ENCODE measurements around the gene ZNF32.
"Not testable (repeated sequence)": the region's sequence is repeated elsewhere in the genome, so short reads cannot be mapped to it uniquely, and the experiment has no call there.

Gene ZNF32

DNA sequence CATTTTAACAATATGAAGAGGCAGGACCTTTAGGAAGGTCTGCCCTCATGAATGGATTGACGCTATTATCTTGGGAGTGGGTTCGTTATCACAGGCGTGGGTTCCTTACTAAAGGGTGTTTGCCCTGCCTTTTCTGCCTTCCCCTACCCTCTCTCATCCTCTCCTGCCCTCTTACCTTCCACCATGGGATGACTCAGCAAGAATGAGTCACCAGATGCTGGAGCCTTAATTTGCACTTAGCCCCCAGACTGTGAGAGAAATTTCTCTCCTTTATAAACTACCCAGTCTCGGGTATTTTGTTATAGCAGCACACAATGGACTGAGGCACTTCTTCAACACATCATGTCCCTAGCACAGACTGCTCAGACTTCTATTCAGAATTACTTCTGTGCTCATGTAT, 31.4 kb upstream of the ZNF32 start:
- DNase-seq, result no peak

DNA sequence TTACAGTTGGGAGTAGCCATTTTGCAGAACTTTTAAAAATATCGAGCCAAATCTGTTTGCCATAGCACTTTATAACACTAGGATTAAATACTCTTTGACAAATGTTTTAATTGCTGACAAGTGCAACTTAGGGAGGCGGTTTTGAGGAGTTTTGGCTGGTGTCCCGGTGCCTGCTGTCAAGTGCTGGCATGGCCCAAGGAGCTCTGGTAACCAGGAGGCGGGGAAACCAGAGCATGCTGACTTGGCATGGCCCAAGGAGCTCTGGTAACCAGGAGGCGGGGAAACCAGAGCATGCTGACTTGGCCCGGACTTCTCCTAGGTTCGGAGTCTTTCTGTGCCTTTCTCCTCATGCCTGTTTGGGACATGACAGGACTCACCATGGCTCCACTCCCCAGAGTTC, 30.8 kb upstream of the ZNF32 start:
- DNase-seq, result no peak

DNA sequence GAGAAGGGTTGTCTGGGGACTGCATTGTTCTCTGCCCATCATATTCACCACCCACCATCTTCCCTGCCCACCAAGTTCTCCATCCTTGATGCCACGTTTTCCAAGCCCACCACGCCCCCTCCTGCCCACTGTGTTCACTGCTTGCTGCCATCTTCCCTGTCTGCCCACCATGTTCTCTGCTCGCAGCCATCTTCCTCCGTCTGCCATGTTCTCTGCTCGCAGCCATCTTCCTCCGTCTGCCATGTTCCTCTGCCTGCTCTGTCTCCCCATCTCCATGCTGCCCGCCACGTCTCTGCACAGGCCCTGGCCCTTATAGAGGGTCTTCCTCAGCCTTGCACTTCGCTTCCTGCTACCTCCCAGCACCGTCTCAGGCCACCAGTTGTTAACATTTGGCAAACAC, 30.0 kb upstream of the ZNF32 start:
- no peak for DNase-seq

DNA sequence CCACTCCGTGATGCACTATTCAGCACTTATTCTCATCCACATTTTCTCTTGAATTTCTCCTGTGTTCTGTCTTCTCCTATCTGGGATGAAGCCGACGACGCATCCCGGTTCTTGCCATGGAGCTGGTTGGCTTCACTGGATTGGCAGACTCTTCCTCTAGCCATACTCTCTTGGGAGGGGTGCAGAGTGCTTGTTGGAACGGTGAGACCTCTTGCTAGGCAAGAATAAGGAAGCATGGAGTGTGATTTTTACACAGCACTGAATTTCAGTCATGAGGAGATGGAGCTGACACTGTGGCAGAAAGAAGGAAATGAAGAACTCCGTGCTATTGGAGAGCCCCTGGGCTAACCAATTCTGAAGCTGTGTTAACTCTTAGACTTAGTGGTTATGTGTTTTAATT, 28.2 kb upstream of the ZNF32 start:
- no peak for DNase-seq

DNA sequence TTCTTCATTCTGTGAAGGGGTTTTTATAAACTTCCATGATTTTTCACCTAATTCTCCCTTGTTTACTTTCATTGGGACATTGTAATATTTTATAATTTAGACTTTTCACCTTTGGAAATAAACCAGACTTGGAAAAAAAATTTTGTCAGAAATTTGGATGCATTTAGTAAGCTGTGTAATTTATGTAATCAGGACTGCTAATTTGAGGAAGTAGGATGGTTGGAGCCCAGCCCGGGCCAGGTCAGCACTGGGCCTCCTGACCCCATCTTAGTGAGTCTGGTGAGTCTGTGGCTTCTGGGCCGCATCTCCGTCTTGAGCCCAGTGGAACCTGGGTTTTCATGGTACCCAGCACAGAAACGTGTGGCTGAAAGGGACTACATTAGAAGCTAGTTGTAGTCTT, 27.6 kb upstream of the ZNF32 start:
- no peak for DNase-seq

DNA sequence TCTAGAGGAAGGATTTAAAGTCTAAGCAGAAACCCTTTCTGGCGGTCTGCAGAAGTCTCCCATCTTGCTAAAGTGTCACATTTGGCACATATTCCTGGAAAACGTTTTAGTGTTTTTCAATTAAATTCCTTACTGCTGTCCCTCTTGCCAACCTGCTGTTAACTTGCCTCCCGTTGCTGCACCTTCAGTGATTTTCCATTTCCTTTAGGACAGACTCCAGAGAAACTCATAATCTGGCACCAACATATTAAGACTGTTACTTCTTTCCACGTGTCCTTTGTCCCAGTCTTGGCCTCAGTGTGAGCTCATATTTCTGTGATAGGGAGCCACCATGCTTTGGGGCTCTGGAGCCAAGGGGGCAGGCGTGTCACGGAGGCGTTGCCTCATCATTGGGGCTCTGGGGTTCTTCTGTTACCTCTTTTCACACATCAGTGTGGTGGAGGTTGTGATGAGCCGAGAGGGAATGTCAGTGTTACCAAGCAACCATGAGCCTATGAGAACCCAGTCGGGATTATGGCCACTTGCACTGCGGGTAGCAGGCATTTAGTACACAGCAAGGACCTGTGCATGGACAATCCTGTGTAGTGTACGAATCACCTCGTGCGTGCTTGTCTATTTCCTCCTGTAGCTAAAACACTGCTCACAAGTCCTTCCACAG, 26.0 kb upstream of the ZNF32 start:
- DNase-seq, result no peak

DNA sequence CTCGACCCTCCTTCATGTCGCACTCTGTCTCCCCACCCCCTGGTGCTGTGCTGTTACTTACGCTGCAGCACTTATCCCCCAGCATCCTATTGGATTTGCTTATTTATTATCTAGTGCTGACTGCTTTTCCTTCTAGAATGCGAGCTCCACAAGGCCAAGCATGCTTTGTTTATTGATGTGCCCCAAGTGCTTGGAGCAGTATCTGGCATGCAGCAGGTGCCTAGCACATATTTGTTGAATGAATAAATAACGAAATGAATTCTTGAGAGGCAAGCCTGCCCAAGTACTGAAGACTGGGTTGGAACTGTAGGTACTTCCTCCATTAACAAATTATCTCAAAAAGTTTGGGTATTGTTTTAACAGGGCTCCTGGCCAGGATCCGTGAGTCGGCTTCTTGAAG, 24.8 kb upstream of the ZNF32 start:
- DNase-seq, result no peak

DNA sequence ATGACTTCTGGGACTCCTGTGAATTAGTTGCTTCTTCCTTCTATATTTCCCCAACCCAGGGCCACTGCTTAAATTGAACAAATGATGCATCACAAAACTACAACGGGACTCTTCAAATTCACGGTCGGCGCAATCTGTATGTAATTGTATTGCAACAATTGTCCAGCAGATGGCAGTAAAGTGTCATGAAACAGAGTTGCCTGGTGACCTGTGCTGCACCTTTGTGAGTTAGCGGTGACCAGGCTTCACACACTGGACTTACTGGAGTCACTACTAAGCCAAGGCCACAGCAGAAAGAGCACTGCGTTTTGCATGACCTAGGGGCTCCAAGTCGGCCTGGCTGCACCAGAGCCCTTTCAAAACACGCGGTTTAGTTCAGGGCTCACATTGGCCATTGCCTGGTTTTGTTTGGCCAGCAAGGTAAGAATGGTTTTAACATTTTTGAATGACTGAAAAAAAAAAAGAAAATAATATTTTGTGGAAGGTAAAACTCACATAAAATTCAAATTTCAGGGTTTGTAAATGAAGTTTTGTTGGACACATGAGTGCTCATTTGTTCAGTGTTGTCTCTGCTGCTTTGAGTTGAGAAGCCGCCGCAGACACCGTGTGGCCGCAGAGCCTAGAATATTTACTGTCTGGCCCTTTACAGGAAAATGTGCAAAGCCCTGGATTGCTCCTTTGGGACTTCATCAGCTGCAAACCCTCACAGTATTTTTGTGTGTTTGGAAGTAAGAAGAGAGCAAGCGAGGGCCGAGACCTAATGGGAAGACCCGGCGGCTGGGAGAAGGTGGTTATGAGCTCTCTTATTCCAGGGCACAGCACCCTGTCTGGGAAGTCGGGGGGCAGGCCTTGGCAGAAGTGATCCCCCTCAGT, 23.2 kb upstream of the ZNF32 start:
- DNase-seq, result peak in 3 of 5 donors; percentile 28 to 48 (median 45)

DNA sequence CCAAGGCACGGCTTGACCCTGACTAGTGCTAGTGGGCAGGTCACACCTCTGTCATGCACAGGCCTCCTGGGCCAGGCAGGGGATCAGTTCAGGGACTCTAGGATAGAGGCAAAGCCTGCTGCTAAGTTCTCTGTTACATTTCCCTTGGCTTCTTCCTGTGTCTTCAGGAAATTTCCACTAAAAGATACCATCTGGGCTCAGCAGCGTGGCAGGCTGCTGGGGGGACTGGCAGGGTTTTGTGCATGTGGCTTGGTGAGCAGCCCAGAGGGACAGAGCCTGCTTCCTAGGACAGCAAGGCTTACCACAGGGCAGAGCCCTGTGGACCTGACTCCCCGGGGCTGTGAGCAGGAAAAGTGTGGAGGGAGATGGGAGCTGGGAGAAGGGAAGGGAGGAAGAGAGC, 20.7 kb upstream of the ZNF32 start:
- no peak for DNase-seq

DNA sequence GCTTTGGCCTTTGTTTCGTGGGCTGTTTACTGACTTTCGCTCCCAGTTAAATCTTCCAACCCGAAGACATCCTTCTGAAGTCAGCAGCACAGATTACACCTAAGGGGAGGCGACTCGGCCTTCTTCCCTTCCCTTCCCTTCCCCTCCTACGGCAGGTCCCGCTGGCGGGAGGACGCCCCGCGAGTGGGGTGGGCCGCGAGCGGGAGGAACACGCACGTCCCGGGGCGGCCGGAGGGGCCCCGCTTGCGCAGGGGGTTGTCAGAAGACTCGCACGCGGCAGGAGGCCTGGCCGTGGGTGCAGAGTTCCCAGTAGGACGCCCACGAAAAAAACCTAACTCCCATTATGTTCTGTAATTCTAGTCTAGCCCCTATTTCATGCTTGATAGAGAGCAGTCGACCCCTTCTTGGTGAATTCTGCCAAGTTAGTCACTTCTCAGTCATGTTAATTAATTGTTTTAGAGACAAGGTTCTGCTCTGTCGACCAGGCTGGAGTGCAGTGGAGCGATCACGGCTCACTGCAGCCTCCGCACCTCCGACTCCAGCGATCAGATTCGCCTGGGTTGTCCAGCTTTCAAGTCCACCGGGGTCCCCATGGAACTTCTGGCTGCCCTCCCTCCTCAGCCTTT, 19.2 kb upstream of the ZNF32 start:
- no peak for DNase-seq

DNA sequence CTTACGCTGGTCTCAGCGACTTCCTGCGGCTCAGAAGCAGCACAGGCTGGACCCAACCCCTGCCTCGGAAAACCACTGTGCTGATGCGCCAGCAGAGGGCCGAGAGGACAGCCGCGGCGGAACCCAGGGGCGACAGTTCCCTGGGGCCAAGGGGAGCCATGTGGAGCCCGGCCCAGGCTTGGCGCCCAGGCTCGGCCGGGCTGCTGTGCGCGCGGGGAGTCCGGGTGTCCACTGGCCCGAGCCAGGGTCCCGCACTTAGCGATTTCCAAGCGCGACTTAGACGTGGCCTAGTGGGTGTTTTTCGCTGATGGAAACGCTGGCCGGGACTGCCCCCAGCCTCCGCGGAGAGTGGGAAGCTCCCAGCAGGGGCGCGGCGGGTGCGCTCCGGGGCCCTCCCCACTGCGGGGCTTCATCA, 18.6 kb upstream of the ZNF32 start:
- no peak for DNase-seq

DNA sequence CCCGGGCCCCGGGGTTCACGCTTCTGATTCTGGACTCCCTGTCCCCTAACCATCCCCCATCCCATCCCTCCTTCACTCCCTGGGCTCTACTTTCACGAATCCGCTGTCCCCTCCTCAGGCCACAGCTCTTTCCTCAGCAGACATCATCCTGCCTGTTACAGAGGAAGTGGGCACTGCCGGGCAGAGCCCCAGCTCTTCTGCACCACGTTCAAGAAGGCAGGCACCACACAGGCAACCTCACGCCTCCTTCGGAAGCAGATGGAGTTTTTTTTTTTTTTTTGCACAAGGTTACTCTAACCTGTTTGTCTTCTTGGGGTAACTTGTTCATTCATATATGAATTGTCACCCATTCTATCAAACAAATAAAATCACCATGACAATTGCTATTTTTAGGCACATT, 17.9 kb upstream of the ZNF32 start:
- DNase-seq, result no peak

DNA sequence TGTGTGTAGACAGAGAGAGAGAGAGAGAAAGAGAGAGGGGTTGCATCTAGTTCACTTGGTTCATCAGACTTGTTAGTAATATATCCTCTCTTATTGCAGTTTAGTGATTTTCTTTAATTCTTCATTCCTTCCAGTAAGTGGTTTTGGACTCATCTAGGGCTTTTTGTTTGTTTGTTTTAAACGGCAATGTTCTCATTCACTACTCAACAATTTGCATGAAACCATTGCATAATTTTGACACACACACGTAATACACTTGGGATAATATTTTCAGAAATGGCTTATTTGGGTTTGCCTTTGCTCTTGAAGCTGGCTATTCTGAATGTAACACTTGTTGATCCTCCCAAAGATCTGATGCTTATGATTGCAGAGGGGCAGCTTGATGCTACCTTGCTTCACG, 16.4 kb upstream of the ZNF32 start:
- DNase-seq, result no peak

DNA sequence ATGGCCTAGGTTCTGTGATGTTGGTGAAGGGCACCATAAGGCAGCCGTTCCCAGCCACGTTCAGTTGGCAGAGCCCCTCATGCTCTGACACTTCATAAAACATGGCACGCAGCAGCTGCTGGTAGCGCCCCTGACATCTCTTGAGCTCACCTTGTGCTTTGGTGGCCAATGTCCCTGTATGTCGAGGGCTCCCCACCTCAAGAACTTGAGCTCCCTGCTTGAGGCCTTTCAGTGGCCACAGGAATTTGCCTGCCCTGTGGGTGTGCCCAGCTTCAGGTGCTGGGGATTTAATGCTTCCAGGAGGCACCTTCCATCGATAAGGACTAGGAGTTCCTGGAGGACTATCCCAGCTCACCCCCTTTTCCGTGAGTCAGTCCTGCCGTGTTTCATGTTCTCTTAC, 9.5 kb upstream of the ZNF32 start:
- no peak for DNase-seq

DNA sequence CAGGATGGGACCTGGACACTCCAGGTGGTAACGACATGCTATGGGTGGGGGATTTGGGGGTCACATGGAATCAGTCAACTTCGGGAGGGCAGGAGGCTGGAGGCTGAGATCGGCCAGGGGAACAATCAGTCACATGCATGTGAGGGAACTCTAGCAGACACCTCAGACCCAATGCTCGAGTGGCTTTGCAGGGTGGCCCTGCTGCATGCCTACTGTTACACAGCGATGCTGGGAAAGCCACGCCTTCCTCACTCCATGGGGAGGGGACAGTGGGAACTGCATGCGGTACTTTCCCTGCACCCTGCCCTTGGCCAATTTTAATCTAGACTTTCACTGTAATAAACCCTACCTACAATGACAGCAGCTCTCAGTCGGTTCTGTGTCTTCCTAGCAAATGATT, 6.6 kb upstream of the ZNF32 start:
- DNase-seq, result no peak

DNA sequence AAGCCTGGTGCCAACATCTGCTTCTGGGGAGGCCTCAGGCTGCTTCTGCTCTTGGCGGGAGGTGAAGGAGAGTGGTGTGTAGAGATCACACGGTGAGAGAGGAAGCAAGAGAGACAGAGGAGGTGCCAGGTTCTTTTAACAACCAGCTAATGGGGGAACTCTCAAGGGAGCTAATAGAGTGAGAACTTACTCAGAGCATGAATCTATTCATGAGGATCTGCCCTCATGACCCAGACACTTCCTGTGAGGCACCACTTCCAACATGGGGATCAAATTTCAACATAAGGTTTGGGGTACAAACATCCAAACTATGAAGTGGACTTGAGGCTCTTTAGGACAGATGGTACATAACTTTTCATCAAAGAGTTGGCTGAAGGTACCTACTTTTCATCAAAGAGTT, 5.1 kb upstream of the ZNF32 start:
- no peak for DNase-seq

DNA sequence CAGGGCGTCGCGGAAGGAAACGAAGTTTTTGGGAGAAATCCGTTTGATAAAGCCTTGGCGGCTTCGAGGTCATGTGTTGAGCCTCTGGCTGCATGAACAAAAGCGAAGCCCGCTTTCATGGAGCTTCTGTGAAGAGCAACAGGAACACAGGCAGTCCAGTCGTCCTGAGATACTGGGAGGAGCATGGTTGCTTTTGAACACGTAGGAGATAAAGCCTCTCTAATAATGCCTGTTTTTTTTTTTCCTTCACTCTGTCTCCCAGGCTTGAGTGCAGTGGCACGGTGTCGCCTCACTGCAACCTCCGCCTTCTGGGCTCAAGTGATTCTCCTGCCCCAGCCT, 473 bp upstream of the ZNF32 start:
- no peak for DNase-seq

DNA sequence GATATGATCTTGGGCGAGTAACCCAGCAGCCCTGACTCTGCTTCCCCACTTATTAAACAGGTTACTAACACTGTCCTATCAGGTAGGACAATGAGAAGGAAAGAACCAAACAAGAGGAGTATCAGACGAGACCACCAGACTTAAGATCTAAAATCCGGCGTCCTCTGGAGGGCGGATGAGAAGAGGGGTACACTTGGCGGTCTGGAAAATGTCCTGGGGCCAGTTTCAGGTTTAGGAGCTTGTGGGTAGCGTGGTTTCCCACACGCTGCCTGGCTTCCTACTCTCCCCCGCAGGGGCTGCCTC, 635 bp downstream of the ZNF32 start:
- DNase-seq, result no peak

DNA sequence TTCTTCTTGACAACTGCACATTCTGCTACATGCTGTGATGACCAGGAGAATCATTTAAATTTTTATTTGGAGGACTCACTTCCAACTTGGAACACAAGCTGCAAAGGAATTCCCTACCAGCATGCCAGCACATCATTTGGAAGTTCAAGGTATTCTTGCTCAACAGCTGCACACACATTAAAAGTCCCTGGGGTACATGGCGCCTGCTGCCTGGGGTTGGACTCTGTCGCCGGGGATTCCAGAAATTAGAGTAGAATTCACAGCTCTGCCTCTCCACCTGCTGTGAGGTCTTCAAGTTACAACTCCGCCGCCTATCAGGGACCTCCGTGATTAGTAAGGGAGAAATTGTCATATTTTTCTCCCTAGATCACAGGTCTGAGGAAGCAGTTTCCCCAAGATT, 1.1 kb downstream of the ZNF32 start:
- DNase-seq, result no peak

DNA sequence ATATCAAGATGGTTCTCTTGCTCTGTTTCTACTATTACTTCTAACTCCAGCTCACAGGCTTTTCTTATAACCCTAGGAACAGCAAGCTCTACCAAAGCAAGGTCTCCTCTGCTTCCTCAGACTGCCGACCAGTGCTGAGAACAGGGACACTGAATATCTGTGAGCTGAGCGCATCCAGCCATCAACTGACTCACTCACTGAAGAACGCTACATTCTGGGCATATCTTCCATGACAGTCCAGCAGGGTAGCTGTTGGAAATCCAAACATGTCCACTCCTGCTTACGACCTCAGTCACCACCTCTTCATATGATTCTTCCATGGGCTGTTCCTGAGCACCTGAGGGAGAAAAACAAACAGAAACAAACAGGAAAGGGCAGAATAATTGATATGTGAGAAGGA, 2.8 kb downstream of the ZNF32 start:
- no peak for DNase-seq

DNA sequence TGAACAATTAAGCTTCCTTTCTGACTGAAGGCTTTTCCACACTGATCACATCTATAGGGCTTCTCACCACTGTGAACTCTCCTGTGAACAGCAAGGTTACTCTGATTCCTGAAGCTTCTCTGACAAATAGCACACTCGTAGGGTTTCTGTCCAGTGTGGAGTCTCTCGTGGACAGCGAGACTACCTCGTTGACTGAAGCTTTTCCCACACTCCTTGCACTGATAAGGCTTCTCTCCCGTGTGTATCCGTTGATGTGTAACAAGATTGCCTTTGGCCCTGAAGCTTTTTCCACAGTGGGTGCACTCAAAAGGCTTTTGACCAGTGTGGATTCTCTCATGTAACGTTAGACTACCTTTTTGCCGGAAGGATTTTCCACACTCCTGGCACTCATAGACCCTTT, 4.4 kb downstream of the ZNF32 start:
- DNase-seq, result no peak

DNA sequence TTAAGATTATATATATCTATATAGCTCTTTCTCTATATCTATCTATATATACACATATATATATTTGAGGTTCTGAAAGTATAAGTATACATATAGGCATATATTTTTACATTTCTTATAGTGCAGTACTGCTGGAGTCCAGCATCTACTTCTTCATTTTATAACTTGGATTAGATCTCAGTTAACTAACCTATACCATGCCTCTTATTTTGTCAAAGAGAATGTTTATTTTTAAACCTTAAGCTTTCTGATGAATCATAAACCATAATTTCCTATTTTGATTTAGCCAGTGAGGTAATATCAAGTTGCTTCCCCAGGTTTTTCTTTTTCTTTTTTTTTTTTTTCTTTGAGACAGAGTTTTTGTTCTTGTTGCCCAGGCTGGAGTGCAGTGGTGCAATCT, 8.1 kb downstream of the ZNF32 start:
- DNase-seq, result no peak

DNA sequence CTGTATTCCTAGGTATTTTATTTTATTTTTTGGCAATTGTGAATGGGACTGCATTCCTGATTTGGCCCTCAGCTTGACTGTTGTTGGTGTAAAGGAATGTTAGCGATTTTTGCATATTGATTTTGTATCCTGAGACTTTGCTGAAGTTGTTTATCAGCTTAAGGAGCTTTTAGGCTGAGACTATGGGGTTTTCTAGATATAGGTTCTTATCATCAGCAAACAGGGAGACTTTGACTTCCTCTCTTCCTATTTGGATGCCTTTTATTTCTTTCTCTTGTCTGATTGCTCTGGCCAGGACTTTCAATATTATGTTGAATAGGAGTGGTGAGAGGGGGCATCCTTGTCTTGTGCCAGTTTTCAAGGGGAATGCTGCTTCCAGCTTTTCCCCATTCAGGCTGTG, 12.9 kb downstream of the ZNF32 start:
- not testable (repeated sequence) for DNase-seq

DNA sequence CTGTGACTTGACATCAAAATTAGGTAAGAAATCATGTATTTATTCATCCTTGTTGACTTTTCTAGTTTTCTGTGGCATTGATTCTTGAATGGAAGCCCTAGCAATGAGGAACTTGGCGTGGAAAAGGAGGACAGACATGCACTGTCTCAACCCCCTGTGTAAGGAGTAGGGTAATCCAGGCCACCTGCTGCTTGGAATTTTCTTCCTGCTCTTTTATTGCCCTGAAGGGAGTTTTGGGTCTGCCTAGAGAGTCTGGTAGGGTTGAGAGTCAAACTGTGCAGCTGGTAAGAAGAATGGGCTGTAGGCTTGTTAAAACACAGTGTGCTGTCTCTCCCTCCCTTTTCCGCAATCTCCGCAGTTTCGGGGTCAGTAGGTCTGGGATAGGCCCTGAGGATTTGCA, 19.7 kb downstream of the ZNF32 start:
- no peak for DNase-seq

DNA sequence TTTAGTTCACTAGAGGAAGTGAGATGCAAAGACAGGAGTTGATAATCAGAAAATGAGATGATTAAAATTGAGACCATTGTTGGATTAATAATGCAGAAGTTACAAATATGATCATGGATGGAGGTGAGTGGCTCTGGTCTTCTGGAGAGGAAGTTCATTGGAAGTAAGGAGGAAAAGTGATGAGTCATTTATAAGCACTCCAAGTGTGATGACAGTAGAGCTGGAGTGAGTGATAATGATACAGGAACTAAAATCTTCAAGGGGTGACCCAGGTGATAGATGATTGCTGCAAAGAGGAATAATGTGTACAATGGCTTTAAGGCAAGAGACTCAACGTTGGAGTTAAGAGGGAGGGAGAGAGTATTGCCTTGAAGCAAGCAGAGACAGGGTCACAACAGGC, 20.7 kb downstream of the ZNF32 start:
- DNase-seq, result no peak
